ENCODE results near the gene ZDHHC14. TPM values are rescaled to one million over a fixed set of nuclear protein-coding genes. Genes with fewer than 3 reads are reported as not detected.
"Not testable (repeated sequence)": the region's sequence is repeated elsewhere in the genome, so short reads cannot be mapped to it uniquely, and the experiment has no call there.

ZDHHC14 gene
- polyA plus RNA-seq (ENCODE audit: insufficient read length in 3 of 3): 10 to 100 TPM; 19.1 to 24.5 (median 21.2) TPM
- long read RNA-seq, donor 1, full-length matches to known transcripts: 3 of 3 reads
- long read RNA-seq, donor 1, partial matches to known transcripts: 0 of 3 reads
- long read RNA-seq, donor 1, other reads (novel, unspliced or antisense): 0 of 3 reads
- long read RNA-seq, donor 2, full-length matches to known transcripts: 5 of 5 reads
- long read RNA-seq, donor 2, partial matches to known transcripts: 0 of 5 reads
- long read RNA-seq, donor 2, other reads (novel, unspliced or antisense): 0 of 5 reads
- long read RNA-seq, donor 3, full-length matches to known transcripts: 4 of 4 reads
- long read RNA-seq, donor 3, partial matches to known transcripts: 0 of 4 reads
- long read RNA-seq, donor 3, other reads (novel, unspliced or antisense): 0 of 4 reads
- long read RNA-seq, donor 4, full-length matches to known transcripts: 3 of 3 reads
- long read RNA-seq, donor 4, partial matches to known transcripts: 0 of 3 reads
- long read RNA-seq, donor 4, other reads (novel, unspliced or antisense): 0 of 3 reads
- long read RNA-seq, donor 5, full-length matches to known transcripts: 3 of 3 reads
- long read RNA-seq, donor 5, partial matches to known transcripts: 0 of 3 reads
- long read RNA-seq, donor 5, other reads (novel, unspliced or antisense): 0 of 3 reads
- long read RNA-seq, donor 6, full-length matches to known transcripts: 2 of 2 reads
- long read RNA-seq, donor 6, partial matches to known transcripts: 0 of 2 reads
- long read RNA-seq, donor 6, other reads (novel, unspliced or antisense): 0 of 2 reads
- long read RNA-seq, donor 7, full-length matches to known transcripts: 2 of 2 reads
- long read RNA-seq, donor 7, partial matches to known transcripts: 0 of 2 reads
- long read RNA-seq, donor 7, other reads (novel, unspliced or antisense): 0 of 2 reads
- long read RNA-seq, donor 8: 0 reads
- long read RNA-seq, donor 9, full-length matches to known transcripts: 3 of 3 reads
- long read RNA-seq, donor 9, partial matches to known transcripts: 0 of 3 reads
- long read RNA-seq, donor 9, other reads (novel, unspliced or antisense): 0 of 3 reads
- long read RNA-seq, donor 10, full-length matches to known transcripts: 3 of 3 reads
- long read RNA-seq, donor 10, partial matches to known transcripts: 0 of 3 reads
- long read RNA-seq, donor 10, other reads (novel, unspliced or antisense): 0 of 3 reads
- long read RNA-seq, donor 11, partial matches to known transcripts: 14 of 16 reads
- long read RNA-seq, donor 11, other reads (novel, unspliced or antisense): 0 of 16 reads
- long read RNA-seq, donor 12, full-length matches to known transcripts: 7 of 7 reads
- long read RNA-seq, donor 12, partial matches to known transcripts: 0 of 7 reads
- long read RNA-seq, donor 12, other reads (novel, unspliced or antisense): 0 of 7 reads
- long read RNA-seq, donor 13, full-length matches to known transcripts: 3 of 3 reads
- long read RNA-seq, donor 13, partial matches to known transcripts: 0 of 3 reads
- long read RNA-seq, donor 13, other reads (novel, unspliced or antisense): 0 of 3 reads
- long read RNA-seq, donor 14, full-length matches to known transcripts: 9 of 26 reads
- long read RNA-seq, donor 14, partial matches to known transcripts: 17 of 26 reads
- long read RNA-seq, donor 14, other reads (novel, unspliced or antisense): 0 of 26 reads
- long read RNA-seq, donor 15, full-length matches to known transcripts: 4 of 4 reads
- long read RNA-seq, donor 15, partial matches to known transcripts: 0 of 4 reads
- long read RNA-seq, donor 15, other reads (novel, unspliced or antisense): 0 of 4 reads
- long read RNA-seq, donor 16, full-length matches to known transcripts: 3 of 3 reads
- long read RNA-seq, donor 16, partial matches to known transcripts: 0 of 3 reads
- long read RNA-seq, donor 16, other reads (novel, unspliced or antisense): 0 of 3 reads

DNA sequence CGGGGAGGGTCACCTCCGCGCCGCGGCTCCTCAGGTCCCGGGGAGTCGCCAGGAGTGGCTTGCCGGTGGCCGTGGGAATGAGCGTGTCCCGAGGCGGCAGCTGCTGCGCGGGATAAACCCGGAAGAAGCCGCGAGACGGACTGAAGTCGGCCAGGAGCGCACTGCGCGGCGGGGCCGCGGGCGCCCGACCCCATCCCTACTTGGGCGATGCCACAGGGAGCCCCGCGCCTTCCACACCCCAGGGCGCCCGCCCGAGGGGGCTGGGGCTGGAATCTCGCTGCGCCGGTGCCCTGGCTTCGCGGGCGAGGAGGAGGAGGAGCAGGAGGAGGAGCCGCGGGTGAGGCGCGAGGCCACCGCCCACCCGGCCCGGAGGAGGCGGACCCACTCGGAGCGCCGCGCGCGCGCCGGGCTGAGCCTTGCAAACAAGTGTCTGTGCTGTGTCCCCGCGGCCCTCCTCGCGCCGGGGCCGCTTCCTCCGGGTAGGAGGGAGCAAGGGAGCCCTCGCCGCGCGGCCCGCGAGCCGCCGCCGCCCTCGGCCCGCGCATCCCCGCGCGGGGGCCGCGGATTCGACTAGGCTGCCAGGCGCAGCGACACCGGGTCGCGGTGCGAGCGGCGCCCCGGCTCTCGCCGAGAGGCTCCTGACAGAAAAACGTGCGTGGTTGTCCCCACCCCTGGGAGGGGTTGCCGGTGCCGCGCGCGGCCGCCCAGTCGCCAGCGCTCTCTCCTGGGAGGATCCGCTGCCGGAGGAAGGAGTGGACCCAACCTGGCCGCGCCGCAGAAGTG, at the start of gene ZDHHC14:
Gene ZDHHC14 (plus strand): TSS at position 412 of the 783 bp plus-strand sequence.
- DNase-seq: peak; percentile 78

DNA sequence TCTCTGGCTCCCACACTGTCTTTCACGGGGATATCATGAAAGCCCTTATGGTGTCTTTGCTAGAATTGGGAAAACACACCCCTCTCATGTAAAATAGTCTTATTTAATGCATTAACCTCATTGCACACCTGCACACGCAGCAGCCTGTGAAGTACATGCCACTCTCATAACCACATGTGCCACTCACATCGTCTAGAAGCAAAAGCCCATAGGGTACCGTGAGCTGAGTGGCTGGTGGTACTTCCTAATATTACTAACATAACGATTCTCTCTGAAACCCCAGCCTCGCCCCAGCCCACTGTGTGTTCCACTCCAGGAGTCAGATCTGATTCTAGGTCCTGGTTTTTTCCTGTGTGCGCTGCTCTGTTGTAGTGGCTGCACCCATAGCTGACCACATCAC, 48.2 kb upstream of the ZDHHC14 start:
- DNase-seq: no peak

DNA sequence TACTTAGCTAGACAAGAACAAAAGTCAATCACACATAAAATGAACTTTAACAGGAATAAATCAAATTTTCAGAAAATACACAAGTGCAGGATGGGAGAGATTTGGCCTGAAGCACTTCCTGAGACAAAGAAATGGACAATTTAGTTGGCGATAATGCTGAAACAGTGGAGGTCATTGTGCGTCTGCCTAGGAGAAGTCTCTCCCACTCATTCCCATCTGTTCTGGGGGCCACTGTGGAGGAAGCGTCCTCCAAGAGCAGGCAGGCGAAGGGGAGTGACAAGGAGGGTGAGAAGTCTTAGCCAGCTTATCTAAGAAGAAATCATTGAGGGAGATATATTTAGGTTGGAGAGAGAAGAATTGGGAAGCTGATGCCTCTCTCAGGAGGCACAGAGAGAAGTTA, 47.5 kb upstream of the ZDHHC14 start:
- DNase-seq: no peak

DNA sequence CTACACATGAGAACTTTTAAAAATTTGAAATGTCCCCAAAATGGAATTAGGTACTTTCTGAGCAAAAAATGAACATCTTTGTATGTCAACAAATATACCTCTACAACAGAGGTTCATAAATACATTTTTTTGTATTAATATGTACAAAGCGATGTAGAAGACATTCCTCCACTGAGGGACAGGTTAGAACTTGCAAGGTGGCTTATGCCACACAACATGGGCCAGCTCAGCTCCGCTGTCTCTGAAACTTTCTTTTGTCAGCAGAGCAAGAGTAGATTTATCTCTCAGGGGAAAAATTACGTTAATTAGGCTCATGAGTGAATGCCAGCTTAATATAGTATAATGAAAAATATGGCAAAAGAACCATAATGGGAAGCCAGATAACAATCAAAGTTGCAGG, 47.0 kb upstream of the ZDHHC14 start:
- DNase-seq: no peak

DNA sequence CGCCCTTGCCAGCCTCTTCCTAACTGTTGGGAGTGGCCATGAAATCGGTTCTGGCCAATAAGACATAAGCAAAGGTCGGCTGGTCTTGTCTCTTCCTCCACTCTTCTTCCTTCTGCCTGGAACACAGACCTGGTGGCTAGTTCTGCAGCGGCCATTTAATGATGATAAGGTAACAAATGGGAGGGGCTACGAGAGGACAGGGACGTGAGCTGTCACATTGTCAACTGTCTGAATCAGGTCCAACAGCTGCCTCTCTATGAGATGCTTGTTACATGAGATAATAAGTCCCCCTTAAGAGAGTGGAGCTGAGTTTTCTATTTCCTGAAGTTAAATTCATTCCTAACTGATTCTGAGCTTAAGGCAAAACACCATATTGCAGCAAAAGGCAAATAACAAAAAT, 45.2 kb upstream of the ZDHHC14 start:
- no peak for DNase-seq

DNA sequence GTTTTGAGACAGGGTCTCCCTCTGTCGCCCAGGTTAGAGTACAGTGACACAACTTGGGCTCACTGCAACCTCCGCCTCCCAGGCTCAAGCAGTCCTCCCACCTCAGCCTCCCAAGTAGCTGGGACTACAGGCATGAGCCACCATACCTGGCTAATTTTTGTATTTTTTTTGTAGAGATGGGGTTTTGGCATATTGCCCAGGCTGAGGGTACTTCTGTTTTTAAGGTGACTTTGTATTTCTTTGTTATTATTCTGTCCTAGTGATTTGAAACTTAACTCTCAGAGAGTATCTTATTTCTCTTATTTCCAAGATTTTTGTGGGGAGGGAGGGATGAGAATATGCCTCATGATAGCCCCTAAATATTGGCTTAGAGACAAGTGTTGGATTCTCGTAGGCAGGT, 43.7 kb upstream of the ZDHHC14 start:
- DNase-seq: not testable (repeated sequence)

DNA sequence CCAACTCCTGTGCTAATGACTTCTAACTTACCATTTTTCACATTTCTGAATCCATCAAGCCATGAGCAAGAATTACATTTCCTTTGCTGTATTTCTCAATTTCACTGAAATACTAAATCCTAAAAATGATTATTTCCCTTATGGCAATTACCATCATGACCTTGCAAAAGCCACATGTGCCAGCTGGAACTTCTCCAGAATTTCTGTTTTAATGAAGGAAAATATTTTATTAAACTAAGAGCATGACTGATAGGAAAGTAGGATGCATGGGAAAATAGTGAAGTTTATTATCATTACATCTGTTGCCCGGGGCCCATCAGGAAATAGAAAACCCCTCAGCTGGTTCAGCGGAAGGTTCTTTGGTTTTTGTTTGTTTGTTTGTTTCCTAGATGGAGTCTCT, 43.2 kb upstream of the ZDHHC14 start:
- DNase-seq: no peak

DNA sequence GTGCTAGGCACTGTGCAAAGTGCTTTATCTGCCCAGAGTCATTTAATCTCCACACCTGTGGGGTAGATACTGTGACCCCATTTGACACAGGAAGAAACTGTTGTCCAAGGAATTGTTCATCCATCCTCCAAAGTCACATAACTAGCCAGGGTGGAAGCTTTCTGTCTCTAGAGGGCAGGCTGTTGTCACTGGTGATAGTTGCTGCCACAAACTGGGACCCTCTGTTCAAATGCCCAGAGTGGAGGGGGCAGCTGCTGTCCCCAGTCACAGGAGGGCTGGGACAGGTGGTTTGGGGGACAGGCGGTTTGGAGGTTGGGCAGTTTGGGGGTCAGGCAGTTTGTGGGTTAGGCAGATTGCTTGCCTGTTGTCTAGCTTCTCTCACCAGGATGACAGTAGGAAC, 41.6 kb upstream of the ZDHHC14 start:
- DNase-seq: no peak

DNA sequence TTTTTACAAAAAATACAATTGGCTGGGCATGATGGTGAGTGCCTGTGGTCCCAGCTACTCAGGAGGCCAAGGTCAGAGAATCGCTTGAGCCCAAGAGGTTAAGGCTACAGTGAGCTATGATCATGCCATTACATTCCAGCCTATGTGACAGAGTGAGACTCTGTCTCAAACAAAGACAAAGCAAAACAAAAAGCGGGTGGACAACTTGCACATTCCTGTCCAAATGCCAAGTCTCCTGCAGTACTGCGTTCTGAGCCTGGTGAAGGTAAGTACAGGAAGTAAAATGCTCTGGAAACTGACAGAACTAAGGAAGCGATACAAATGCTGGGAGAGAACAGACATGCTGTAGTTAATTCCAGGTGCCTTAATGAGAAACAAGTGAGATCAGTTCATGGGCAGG, 37.3 kb upstream of the ZDHHC14 start:
- no peak for DNase-seq

DNA sequence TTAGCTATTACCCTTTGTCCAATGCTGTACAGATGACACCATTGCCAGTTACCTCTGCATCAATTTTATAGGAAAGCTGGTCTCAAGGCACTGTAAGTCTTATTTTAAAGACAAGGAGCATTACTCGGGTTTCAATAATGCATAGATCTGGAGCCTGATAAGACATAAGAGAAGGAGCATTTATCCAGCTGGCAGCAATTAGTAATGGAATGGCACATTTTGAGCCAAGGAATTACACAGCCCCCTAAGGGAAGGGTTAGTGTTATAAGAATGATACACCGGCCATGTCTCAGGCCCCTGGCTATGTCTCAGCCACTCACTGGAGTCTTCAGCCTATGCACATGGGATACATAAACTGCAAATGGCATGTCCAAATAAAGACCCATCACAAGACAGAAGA, 34.6 kb upstream of the ZDHHC14 start:
- no peak for DNase-seq

DNA sequence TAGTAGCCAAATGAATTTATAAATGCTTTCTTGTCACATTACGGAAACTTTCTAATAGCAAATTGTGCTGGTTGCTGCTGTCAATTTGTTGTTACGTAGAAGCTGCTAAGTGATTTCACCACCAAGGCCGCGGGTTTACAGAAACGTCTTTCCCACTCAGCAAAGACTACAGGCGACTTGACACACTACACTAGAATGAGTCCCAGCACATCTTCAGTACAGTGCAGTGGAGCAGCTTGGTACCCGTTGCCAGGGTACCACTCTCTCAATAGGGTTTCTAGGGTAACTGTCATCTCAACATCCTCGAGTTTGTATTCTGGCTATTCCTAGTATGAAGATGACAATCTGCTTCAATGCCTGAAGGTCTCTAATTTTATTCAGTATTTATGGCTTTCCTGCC, 22.7 kb upstream of the ZDHHC14 start:
- no peak for DNase-seq

DNA sequence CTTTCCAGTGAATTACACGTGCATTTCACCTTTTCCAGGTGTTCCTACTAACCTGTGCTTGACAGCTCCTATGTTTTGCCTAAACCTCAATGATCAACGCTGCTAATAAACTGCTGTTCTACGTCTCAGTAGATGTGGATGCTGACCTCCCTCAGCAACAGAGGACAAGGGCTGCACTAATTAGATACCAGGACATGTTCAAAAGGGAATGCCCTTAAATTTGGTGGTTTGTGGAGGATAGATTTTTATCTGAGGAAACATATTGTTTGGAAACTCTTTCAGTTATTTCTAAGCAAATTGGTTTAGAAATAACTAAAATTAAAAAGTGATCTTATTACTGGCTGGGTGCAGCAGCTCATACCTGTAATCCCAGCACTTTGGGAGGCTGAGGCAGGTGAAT, 19.1 kb upstream of the ZDHHC14 start:
- no peak for DNase-seq

DNA sequence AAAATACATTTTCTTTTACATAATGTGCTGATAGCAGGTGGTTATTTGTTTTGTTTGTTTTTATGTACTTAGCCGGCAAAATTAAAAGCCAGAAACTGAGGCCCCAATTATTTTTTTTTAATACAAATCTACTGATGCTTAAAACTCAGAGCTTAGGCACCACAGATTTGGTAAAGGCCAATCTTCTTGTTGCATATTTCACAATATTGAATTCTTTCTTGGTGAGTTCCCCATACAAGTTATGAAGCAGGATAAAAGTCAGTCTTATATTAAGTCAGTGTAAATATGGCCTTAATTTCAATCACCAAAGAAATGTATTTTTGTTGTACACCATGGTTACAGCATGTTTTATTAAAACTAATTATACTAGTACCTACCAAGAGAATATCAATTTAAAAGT, 16.3 kb upstream of the ZDHHC14 start:
- no peak for DNase-seq

DNA sequence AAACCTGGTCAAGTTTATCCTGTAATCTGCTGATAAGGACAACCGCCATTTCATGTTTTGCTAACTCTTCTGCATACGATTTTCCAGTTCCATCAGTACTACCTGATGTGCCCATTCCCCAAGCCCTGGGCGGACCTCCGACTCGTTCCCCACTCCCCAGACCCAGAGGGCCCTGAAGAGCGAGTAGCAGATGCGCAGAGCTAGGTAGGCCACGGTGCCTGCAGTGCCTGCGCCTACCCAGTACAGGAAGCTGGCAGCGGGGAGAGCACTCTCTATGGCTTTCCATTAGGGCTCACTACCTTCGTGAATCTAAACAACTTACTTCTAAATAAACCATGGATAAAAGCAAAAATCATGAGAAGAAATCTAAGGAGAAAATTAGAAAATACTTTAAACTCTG, 14.3 kb upstream of the ZDHHC14 start:
- DNase-seq: no peak

DNA sequence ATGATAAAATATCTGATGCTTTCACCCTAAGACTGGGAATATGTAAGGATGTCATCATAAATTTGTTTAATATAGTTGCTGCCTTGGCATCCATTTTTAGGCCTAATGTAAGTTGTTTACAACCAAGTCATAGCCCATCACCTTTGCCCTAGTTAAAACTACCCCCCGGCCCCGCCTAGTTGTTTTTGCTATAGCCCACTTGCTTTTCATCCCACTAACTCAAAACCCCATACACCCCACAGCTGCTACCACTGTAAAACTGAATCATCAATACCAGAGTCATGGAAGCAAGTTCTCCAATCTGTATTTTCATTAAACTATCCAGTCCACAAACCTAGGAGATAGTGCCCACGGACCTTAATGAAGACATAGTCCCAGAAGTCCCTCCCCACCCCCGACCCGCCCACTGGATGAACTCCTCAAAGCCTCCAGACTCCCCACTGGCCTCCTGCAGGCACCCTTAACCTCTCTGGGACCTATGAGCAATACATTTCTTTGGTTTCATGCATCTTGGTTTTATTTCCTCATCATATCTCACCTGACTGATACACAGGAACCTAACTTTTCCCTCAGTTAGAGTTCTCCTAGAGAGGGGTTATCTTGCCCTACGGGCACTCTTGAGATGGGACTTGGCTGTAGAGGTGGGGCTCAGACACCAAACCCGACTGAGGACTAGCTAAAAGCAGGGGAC, 12.5 kb upstream of the ZDHHC14 start:
- DNase-seq: no peak

DNA sequence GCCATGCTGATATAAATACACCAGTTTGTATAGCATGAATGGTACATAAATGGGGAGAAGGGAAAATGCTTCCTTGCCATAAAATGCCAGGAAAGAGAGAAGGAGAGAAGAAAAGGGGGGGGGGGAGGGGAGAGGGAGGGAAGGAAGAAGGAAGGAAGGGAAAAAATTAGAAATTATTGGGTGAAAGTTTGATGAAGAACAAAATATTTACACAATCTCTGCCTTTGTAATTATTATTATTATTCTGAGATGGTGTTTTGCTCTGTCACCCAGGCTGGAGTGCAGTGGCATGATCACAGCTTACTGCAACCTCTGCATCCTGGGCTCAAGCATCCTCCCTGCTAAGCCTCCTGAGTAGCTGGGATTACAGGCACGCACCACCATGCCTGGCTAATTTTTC, 10.2 kb upstream of the ZDHHC14 start:
- no peak for DNase-seq

DNA sequence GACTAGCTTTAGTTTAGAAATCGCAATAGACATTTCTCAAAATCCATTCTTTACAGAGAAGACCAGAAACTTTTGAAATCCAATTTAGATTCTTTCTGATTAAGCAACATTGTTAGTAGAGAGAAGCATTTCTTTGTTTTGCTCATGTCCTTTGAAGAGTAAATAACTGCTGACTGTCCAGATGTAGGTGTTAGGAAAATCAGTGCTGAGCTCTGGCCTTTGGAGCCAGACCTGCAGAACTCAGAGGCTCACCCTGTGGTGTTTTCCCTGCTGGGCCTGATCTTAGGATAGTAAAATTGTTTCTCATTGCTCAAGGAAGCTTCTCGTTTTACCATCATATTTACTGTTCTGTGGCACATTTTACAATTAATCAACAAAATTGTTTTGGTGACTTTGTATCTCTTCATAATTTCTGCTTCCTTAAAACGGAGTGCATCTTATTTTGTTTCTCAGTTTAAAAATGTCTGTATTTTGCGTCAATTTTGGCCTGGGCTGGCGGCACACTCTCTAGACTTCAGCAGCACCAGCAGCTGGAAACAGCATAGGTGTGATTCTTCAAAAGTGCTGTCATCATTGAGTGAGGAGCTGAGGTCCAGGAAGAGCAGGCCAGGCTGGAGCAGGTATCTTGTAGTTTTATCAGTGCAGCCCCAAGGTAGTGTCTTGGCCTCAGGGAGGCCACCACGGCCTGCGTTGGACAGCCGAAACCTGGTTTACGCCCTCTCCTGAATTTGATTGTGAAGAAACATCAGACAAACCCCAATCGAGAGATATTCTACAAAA, 8.3 kb upstream of the ZDHHC14 start:
- DNase-seq: no peak

DNA sequence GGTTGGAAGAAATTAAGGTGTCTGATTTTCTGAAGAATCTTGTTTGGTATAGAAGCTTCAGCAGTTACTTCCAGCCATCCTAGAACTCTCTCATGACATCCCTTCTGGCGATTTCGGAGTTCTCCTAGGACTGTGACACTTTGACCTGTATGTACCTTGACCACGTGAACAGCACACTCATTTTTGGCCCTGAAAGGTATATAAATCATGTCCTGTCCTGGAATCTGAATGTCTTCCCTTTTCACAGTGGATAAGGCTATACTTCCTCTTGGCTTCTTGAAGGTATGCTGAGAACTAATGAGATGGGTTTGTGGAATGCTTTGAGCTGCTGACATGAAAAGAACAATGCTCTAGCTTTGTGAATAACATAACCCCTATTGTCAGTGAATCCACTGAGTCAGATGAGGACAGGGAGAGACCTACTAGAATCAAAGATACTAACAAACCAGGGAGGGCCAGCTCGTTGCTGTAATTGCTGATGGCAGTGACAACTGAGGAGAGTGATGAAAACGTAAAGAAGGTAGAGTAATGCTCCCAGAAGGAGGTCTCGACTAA, 6.0 kb upstream of the ZDHHC14 start:
- no peak for DNase-seq
